ENCODE results near the gene ZNF789. TPM values are rescaled to one million over a fixed set of nuclear protein-coding genes. Genes with fewer than 3 reads are reported as not detected.

The ZNF789 gene
- total RNA-seq: 1.9 and 4.0 TPM in 2 replicates

GRCh38 chr7:99472561-99473314, at the start of gene ZNF789:
Gene ZNF789, plus strand, starts transcription at chr7:99472890. Its CDS starts 3,567 bp downstream, at chr7:99476457.

GRCh38 chr7:99438573-99439480, 33.9 kb upstream of the ZNF789 start, which contains the start of the genes CPSF4 and PTCD1:
Gene CPSF4, plus strand, starts transcription at chr7:99438943. Its CDS starts 140 bp downstream, at chr7:99439083.
Gene PTCD1, minus strand, starts transcription at chr7:99438798. Its CDS starts 3,556 bp downstream, at chr7:99435242.

GRCh38 chr7:99499721-99500636, 27.3 kb downstream of the ZNF789 start, which contains the start of gene ZNF394:
Gene ZNF394, minus strand, starts transcription at chr7:99500281. Its CDS starts 188 bp downstream, at chr7:99500093.

GRCh38 chr7:99504603-99505323, 32.1 kb downstream of the ZNF789 start, which contains the start of gene ZKSCAN5:
Gene ZKSCAN5, plus strand, starts transcription at chr7:99504662. Its CDS starts 1,383 bp downstream, at chr7:99506045.

Other genes with a start within 250 kb of the ZNF789 start
- gene MYH16, start 200.1 kb upstream of the ZNF789 start, total RNA-seq: not detected in 2 replicates
- gene ARPC1A, start 147.0 kb upstream of the ZNF789 start, total RNA-seq: 174 and 198 TPM in 2 replicates
- 262 and 273 TPM in 2 replicates for gene ARPC1B, start 98.2 kb upstream of the ZNF789 start, total RNA-seq
- gene PDAP1, start 64.3 kb upstream of the ZNF789 start, total RNA-seq: 73.5 and 93.5 TPM in 2 replicates
- 95.1 and 129 TPM in 2 replicates for gene BUD31, start 63.9 kb upstream of the ZNF789 start, total RNA-seq
- gene PTCD1, start 34.1 kb upstream of the ZNF789 start, total RNA-seq: 3.8 and 8.6 TPM in 2 replicates
- 19.1 and 26.0 TPM in 2 replicates for gene CPSF4, start 33.9 kb upstream of the ZNF789 start, total RNA-seq
- gene ATP5MF, start 6.7 kb upstream of the ZNF789 start, total RNA-seq: 3,196 and 5,196 TPM in 2 replicates
- 17.3 and 22.9 TPM in 2 replicates for gene ZNF394, start 27.4 kb downstream of the ZNF789 start, total RNA-seq
- gene ZKSCAN5, start 31.8 kb downstream of the ZNF789 start, total RNA-seq: 7.5 and 9.2 TPM in 2 replicates
- 5.2 and 7.1 TPM in 2 replicates for gene FAM200A, start 79.2 kb downstream of the ZNF789 start, total RNA-seq
- 34.7 and 38.7 TPM in 2 replicates for gene ZNF655, start 85.8 kb downstream of the ZNF789 start, total RNA-seq
- gene TMEM225B, start 125.4 kb downstream of the ZNF789 start, total RNA-seq: 1.1 TPM in 1 of 2 replicates, not detected in the other
- 6.3 and 6.9 TPM in 2 replicates for gene ZSCAN25, start 144.1 kb downstream of the ZNF789 start, total RNA-seq
- gene CYP3A5, start 207.1 kb downstream of the ZNF789 start, total RNA-seq: not detected in 2 replicates

Data from cardiac atrium fibroblast (primary cell).